ACC112 (cell line): ENCODE measurements around the gene KNL1.

Experiments used
- H2AFZ ChIP-seq: fragments of 200-600 bp; sonication (generic); one replicate; pipeline ENCODE4 v1.6.0; 2017; ENCODE audit warnings: antibody characterized with exemption, low read length; ENCODE audit not compliant: unreplicated experiment
- H3K27ac ChIP-seq: fragments of 200-600 bp; sonication (generic); 2 replicates; pipeline ENCODE4 v1.5.1; 2014; ENCODE audit warnings: low read depth, mild to moderate bottlenecking, antibody characterized with exemption, low read length, moderate library complexity
- H3K27me3 ChIP-seq: fragments of 200-600 bp; sonication (generic); 2 replicates; pipeline ENCODE4 v1.6.1; 2014; ENCODE audit warnings: mild to moderate bottlenecking, antibody characterized with exemption, low read length, moderate library complexity, mixed read lengths; ENCODE audit not compliant: insufficient read depth
- H3K36me3 ChIP-seq: fragments of 200-600 bp; sonication (generic); 2 replicates; pipeline ENCODE4 v1.6.1; 2016; ENCODE audit warnings: mild to moderate bottlenecking, antibody characterized with exemption, low read length, moderate library complexity, mixed read lengths; ENCODE audit not compliant: insufficient read depth
- H3K4me1 ChIP-seq: fragments of 200-600 bp; sonication (generic); one replicate; pipeline ENCODE4 v1.6.1; 2016; ENCODE audit warnings: low read length, mixed read lengths; ENCODE audit not compliant: insufficient read depth, unreplicated experiment, control insufficient read depth
- H3K4me3 ChIP-seq: fragments of 200-600 bp; sonication (generic); 2 replicates; pipeline ENCODE4 v1.5.1; 2014; ENCODE audit warnings: mild to moderate bottlenecking, low read depth, low read length
- H3K79me2 ChIP-seq: fragments of 200-600 bp; sonication (generic); one replicate; pipeline ENCODE4 v1.6.0; 2016; ENCODE audit warnings: low read length; ENCODE audit not compliant: control insufficient read depth, unreplicated experiment, insufficient read depth

KNL1 gene

GRCh38 chr15:40593588-40594428 lies at the start of gene KNL1:
Gene KNL1, plus strand, starts transcription at chr15:40594249. Its CDS starts 8,683 bp downstream, at chr15:40602932.
- H3K4me1 ChIP-seq = peaks cover 3% of the 10 kb centered on the region
- H3K79me2 ChIP-seq = peaks cover 42% of the 10 kb centered on the region
- H3K27ac ChIP-seq = peak within 1 kb of the TSS; percentile 92
- peak within 1 kb of the TSS; percentile 72 for H2AFZ ChIP-seq
- no peaks in the 10 kb centered on the region for H3K36me3 ChIP-seq
- no peaks in the 10 kb centered on the region for H3K27me3 ChIP-seq
- peak within 1 kb of the TSS; percentile 96 for H3K4me3 ChIP-seq

GRCh38 chr15:40545457-40545856 lies 48.6 kb upstream of the KNL1 start:
- H3K27me3 ChIP-seq = no peaks in the 10 kb centered on the region
- no peaks in the 10 kb centered on the region for H3K4me1 ChIP-seq
- peaks cover 4% of the 10 kb centered on the region; the same call in 1 of the 2 replicates for H3K36me3 ChIP-seq
- H3K4me3 ChIP-seq = no peak overlapping the region
- H3K79me2 ChIP-seq = no peaks in the 10 kb centered on the region
- no peak overlapping the region for H2AFZ ChIP-seq
- no peak overlapping the region for H3K27ac ChIP-seq

GRCh38 chr15:40548610-40549009 lies 45.4 kb upstream of the KNL1 start:
- Histone ChIP-seq H3K27ac (no peak overlapping the region), H3K27me3 (no peaks in the 10 kb centered on the region), H3K36me3 (peaks cover 4% of the 10 kb centered on the region; the same call in 1 of the 2 replicates), H3K4me3 (no peak overlapping the region), H3K79me2 (no peaks in the 10 kb centered on the region), H3K4me1 (no peaks in the 10 kb centered on the region), H2AFZ (no peak overlapping the region)

- no peaks in the 10 kb centered on the region for H3K79me2 ChIP-seq
- H3K27ac ChIP-seq = no peak overlapping the region
- no peaks in the 10 kb centered on the region for H3K4me1 ChIP-seq
- no peak overlapping the region for H3K4me3 ChIP-seq
- peaks cover 4% of the 10 kb centered on the region; the same call in 1 of the 2 replicates for H3K36me3 ChIP-seq
- no peaks in the 10 kb centered on the region for H3K27me3 ChIP-seq
- no peak overlapping the region for H2AFZ ChIP-seq
Measured at GRCh38 chr15:40549894-40550293, 44.2 kb upstream of the KNL1 start.

- Histone ChIP-seq H3K4me3 (no peak overlapping the region), H2AFZ (no peak overlapping the region), H3K27me3 (no peaks in the 10 kb centered on the region), H3K79me2 (no peaks in the 10 kb centered on the region), H3K4me1 (no peaks in the 10 kb centered on the region), H3K36me3 (peaks cover 7% of the 10 kb centered on the region; the same call in 1 of the 2 replicates), H3K27ac (no peak overlapping the region)
Measured at GRCh38 chr15:40550341-40551037, 43.6 kb upstream of the KNL1 start.

- Histone ChIP-seq H3K27me3 (no peaks in the 10 kb centered on the region), H2AFZ (no peak overlapping the region), H3K4me1 (no peaks in the 10 kb centered on the region), H3K4me3 (no peak overlapping the region), H3K36me3 (peaks cover 14% of the 10 kb centered on the region), H3K79me2 (no peaks in the 10 kb centered on the region), H3K27ac (no peak overlapping the region)
Measured at GRCh38 chr15:40554161-40554525, 39.9 kb upstream of the KNL1 start.

GRCh38 chr15:40555876-40556275 lies 38.2 kb upstream of the KNL1 start:
- no peaks in the 10 kb centered on the region for H3K4me1 ChIP-seq
- H3K27me3 ChIP-seq = no peaks in the 10 kb centered on the region
- no peaks in the 10 kb centered on the region for H3K79me2 ChIP-seq
- H2AFZ ChIP-seq = no peak overlapping the region
- peaks cover 10% of the 10 kb centered on the region for H3K36me3 ChIP-seq
- H3K27ac ChIP-seq = no peak overlapping the region
- H3K4me3 ChIP-seq = no peak overlapping the region

- Histone ChIP-seq H2AFZ (no peak overlapping the region), H3K27ac (no peak overlapping the region), H3K79me2 (peaks cover 9% of the 10 kb centered on the region), H3K4me3 (no peak overlapping the region), H3K27me3 (no peaks in the 10 kb centered on the region), H3K36me3 (peaks cover 10% of the 10 kb centered on the region), H3K4me1 (peaks cover 4% of the 10 kb centered on the region)
Measured at GRCh38 chr15:40558952-40559742, 34.9 kb upstream of the KNL1 start.

- Histone ChIP-seq H3K27ac (no peak overlapping the region), H3K36me3 (no peaks in the 10 kb centered on the region), H3K27me3 (no peaks in the 10 kb centered on the region), H3K79me2 (peaks cover 13% of the 10 kb centered on the region), H2AFZ (no peak overlapping the region), H3K4me3 (no peak overlapping the region), H3K4me1 (peaks cover 4% of the 10 kb centered on the region)
Measured at GRCh38 chr15:40562691-40563090, 31.4 kb upstream of the KNL1 start.

GRCh38 chr15:40563426-40563825 lies 30.6 kb upstream of the KNL1 start:
- Histone ChIP-seq H3K79me2 (peaks cover 13% of the 10 kb centered on the region), H3K4me1 (peaks cover 4% of the 10 kb centered on the region), H3K4me3 (peak overlapping the region; percentile 89; the same call in 1 of the 2 replicates), H2AFZ (no peak overlapping the region), H3K27ac (no peak overlapping the region), H3K36me3 (no peaks in the 10 kb centered on the region), H3K27me3 (no peaks in the 10 kb centered on the region)
